GM18870 (cell line): ENCODE data around the gene MLLT6.

ENCODE experiments used
- ATAC-seq: cut with Tn5 transposase; IDR thresholded peaks from one replicate; pipeline ENCODE4 v1.9.1; 2021; ENCODE audit warnings: moderate library complexity; ENCODE audit not compliant: unreplicated experiment

Gene MLLT6

DNA sequence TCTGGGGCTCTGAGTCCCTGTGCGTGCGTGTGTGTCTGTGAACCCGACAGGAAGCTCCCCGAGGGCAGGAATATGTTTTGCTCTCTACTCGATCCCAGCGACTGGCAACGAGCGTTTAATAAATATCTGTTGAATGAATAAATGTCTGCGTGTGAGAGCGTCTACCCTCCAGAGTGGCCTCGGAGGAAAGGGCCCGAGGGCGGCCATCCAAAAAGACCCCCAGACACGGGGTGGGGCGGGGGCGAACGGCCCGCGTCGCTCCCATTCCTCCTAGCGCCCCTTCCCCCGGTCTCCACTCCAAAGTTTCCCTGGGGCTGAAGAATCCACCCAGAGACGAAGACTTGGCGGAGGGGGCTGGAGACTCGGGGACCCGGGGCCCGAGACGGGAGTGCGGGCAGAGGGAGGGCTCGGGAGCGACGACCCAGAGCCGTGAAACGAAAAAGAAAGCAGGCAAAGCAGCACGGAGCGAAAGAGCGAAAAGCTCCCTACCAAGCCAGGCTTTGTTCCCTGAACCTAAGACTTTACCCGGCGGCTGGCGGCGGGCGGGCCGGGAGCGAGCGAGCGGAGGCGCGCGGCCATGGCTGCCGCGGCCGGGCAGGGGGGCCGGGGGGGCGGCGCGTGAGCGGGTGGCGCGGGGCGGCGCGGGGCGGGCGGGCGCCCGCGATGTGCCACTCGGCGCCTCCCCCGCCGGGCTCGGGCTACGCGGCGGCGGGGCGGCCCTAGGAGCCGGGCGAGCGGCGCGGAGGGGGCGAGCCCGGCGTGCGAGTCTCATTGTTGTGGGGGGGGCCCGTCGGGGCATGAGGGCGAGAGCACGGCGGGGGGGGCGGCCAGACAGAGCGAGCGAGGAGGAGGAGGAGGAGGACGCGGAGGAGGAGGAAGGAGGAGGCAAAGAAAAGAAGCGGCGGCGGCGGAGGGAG lies at the start of gene MLLT6:
Gene MLLT6, plus strand, starts transcription at position 668 of the 917 bp plus-strand sequence. CDS start 360 bp downstream, outside the sequence.
- no peak for ATAC-seq

DNA sequence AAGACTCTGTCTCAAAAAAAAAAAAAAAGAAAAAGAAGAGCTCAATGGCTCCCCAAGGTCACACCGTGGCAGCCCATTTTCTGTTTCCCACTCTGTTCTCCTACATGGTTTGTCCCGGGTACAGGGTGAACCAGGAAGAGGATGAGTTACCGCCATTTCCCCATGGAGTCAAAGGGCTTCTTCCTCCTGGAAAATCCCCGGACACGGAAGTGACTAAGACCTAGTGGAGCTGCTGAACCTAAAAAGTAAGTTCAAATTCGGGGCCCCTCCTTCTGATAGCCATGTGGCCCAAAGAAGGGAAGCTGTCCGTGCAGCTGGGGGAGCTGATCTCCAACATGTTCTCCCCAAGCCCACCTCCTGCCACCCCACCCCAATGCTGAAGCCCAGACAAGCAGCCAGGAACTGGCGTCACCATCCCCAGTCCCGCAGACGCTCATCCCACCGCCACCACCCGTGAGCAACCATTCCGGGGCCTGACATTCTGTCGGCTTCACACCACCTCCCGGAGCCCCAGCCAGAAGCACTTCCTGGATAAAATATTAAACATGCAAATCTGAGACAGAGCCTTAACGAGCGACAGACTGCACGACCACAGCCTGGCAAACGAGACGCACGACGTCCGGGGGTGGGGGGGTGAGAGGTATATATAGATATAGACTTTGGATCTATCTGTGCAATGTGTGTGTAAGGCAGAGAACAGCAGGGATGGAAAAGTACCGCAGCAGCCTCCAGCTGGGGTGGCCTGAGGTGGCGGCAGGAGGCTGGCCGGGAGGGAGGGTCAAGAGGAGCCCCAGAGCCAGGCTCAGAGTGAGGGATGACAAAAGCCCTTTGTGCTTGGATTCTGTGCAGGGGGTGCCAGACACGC lies 47.9 kb upstream of the MLLT6 start:
- ATAC-seq = no peak

DNA sequence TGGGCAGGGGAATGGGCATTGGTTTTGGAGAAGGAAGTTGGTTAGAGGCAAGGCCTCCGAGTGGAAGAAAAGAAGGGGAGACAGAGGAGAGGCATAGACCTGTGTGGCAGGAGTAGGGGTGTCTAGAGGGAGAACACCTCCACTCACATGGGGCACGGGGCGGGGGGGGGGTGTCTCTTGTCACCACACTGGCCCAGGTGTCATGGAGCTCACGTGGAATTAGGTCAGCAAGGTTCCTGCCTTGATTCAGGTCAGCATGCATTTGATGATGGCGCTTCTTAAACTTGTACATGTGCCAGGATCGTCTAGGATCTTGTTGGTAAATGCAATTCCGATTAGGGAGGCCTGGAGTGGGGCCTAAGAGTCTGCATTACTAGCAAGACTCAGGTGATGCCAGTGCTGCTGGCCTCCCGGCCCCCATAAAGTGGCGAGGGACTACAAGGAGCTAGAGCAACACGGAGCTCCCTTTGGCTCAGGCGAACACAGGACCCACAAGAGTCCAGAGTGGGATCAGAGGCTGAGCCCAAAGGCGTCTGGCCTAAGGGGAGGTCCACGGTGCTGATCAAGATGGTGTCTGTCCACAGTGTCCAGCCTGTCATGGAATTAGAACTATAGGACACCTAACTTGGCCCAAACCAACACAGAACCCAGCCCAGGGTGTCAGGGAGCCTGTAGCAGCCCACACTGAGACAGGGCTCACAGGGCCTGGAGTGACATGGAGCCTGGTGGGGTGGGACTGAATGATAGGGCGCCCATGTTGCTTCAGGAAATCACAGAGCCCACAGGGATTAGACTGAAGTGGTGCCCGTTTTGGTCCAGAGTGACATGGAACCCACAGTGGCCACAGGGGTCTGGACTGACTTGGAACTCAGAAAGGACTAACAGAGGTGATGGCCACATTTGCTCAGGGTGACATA lies 47.0 kb upstream of the MLLT6 start:
- ATAC-seq = no peak

DNA sequence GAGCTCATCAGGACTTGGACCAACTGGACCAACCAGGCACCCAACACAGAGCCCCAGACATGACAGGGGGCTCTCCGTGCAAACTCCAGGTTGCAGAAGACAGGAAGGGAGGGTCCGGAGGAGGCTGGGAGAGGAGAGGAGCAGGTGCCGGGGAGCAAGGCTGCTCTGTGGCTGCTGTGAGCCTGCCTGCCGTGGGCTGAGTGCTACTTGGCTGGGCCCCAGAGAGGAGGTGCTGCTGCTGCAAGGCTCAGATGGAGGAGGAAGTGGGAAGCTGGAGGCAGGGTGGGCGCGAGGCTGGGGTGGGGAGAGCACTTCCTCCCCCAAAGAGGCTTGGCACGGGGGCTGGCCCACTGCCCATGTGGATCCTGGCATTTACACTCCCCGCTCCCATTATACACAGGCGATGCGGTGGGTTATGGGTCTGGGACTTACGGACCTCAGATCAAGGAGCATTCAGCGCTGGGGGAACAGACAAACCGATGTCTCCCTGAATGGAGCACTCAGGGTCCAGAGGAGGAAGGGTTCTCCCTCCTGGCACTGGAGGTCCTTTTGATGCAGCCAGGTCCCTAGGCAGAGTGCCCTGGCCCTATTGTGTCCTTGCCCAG lies 46.2 kb upstream of the MLLT6 start:
- ATAC-seq = no peak

DNA sequence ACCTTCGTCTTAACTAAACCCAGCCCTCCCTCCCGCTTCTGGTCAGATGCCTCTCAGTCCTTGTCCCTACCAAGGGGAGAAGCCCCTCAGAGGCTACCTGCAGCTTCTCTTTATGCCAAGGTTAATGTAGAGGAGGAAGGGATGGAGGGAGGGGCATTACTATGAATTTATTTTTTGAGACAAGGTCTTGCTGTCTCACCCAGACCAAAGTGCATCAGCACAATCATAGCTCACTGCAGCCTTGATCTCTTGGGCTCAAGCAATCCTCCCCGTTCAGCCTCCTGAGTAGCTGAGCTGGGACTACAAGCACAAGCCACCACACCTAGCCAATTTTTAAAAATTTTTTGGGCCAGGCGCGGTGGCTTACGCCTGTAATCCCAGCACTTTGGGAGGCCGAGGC lies 45.7 kb upstream of the MLLT6 start:
- ATAC-seq = no peak

DNA sequence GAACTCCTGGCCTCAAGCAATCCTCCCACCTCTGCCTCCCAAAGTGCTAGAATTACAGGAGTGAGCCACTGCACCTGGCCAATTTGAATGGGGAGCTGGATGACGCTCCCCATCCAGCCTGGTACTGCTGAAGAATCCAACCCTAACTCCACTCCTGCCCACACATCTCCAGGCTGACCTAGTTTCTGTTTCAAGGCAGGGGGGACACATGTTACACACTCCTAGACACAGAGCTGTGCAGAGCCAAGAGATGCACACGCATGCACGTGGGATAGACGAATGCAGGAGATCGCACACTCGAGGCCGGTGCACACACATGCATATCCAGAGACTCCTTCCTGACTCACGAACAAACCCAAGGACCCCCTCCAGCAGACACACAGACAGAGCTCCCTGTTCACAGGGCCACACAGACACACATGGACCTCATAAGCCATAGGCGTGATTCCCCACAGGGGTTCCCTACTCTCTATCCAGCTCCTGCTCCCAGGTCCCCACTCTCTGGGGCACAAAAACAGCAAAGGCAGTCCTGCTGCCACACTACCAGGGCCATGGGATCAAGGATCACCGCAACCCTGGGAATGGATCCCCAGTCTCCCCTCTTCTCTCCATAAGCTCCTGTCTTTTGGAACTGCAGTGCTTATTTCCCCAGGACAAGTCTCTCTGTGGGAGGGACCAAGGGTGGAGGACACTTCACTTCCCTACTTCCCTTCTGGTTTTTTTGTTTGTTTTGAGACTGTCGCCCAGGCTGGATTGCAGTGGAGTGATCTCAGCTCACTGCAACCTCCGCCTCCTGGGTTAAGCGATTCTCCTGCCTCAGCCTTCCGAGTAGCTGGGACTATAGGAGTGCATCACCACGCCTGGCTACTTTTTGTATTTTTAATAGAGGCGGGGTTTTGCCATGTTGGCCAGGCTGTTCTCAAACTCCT lies 44.7 kb upstream of the MLLT6 start:
- no peak for ATAC-seq

DNA sequence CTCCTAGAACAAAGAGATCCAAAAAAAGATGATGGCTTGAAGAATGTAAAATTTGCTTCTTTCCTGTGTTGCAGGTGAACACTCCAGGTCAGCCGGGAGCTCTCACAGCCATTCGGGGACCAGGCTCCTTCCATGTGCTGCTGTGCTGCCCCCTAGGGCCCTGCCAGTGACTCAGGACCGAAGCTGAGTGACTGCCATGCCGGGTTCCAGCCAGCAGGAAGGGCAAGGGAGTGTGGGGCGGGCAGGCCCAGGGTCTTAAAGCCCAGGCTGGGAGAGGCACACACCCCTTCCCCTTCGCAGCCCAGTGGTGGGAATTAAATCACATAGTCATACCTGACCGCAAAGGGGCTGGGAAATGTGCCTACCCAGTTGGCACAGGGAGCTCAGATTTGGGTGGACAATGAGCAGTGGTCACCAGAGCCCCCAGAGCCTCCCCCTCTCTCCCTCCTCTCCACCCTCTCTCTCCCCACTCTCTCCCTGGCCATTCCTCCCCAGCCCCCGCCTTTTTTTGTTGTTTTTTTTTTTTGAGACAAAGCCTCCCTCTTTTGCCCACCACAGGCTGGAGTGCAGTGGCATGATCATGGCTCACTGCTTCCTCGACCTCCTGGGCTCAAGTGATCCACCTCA lies 41.8 kb upstream of the MLLT6 start:
- ATAC-seq = no peak

DNA sequence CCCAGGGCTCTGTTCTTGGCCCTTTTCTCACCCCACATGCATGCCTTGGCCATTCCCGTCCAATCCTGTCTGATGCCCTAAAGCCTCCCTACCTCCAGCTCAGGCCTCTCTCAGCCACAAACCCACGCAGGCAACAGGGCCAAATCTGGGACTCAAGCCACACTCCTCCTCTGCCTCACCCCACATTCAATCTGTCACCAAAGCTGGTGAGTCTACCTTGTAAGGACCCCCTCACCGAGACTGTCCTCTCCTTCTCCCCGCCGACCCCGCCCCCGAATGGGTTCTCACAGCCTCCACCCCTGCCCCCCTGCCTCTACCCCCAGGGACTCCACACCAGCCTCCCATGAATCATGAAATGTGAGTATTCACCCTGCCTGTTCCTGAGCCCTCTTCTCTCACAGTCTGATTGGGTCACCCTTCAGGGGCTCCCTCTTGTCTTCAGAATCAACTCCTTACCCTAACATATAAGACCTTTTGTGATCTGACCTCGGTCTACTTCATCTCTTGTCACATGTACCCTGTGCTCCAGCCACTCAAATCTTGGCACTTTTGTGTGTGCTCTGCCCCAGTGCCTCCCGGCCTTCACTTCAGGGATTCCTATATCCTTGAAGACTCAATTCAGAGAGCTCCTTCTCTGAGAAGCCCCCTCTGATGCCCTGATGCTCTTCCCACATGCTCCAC lies 41.0 kb upstream of the MLLT6 start:
- no peak for ATAC-seq

DNA sequence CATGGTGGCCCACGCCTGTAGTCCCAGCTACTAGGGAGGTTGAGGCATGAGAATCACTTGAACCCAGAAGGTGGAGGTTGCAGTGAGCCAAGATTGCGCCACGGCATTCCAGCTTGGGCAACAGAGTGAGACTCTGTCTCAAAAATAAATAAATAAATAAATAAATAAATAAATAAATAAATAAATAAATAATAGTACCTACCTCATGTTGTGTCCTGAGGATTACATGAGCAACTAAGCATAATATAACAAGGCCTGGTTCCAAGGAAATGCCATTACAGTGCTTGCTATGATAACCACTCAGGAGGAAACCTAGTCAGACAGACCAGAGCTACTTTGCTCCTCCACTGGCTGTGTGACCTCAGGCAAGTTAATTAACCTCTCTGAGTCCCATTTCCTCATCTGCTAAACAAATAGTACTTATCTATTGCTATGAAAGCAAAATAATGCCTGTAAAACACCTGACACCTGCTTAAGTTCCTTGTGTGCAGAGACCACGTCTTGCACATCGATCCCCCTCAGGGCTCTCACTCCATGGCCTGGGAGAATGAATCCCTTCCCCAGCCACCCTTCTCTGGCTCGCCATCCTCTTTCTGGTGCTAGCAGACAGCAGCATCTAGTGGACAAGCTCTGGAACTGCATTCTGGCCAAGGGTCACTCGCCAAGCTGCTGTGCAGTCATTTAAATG lies 37.8 kb upstream of the MLLT6 start:
- ATAC-seq = no peak

DNA sequence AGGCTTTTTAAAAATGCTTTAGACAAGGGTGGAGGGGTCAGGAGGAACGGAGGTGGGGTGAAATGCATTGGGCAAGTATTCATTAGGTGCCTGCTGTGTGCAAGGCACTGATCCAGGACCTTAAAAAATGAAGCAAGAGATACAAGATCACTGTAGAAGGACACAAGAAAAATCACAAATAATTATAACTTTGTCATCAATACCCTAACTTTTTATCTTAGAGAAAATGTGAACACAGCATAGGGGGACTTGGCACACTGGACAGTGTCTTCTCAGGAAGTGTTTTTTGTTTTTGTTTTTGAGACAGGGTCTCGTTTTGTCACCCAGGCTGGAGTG lies 37.3 kb upstream of the MLLT6 start:
- ATAC-seq = no peak

DNA sequence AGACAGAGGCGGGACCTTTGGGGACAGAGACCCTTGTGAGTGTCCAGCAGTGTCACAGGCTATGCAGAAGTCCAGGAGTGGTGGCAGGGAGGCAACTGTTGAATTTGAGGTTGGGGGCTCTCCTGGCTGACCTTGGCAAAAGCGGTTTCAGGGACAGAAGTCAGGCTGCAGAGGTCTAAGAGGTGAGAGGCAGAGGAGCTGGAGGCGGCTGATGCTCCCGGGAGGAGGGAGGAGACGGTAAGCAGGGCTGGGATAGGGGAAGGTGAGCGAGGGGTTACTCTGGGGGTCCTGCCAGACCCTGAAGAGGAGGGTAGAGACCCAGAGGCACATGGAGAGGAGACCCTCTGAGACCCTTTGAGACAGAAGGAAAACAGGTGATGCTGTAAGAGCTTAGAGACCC lies 35.6 kb upstream of the MLLT6 start:
- ATAC-seq = no peak

DNA sequence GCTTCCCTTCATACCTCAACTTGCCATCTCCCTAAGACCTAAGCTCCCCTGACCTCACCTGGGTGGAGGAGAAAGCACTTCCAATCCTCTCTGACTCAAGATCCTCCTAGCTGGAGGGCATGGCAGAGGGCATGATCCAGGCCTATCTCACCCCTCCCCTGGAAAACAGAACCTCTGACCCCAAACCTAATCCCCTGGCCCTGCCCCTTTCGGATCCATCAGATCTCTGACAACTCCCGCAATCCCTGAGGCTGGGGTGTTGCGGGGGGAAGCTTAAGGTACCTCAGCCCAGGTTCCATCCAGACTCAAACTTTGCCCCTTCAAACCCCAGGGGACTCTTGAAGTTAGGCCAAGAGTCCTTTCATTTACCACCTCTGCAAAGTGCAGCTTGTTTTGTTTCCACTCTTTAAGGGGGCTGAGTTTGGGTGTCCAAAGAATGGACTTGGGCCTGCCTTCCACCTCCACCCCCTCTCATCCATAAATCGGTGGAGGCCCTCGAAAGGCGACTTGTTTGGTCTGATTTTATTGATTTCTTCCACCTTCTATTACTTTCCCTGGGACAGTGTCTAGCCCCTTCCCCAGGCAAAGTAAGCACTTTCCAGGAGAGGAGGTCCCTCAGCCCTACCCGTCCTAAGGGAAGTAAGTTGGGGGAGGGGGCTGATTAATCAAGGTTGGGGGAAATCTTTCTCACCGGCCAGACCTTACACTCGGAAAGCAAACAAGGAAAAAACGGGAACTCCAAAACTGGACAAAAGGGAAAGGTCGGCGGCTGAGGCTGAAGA lies 32.9 kb upstream of the MLLT6 start:
- no peak for ATAC-seq

DNA sequence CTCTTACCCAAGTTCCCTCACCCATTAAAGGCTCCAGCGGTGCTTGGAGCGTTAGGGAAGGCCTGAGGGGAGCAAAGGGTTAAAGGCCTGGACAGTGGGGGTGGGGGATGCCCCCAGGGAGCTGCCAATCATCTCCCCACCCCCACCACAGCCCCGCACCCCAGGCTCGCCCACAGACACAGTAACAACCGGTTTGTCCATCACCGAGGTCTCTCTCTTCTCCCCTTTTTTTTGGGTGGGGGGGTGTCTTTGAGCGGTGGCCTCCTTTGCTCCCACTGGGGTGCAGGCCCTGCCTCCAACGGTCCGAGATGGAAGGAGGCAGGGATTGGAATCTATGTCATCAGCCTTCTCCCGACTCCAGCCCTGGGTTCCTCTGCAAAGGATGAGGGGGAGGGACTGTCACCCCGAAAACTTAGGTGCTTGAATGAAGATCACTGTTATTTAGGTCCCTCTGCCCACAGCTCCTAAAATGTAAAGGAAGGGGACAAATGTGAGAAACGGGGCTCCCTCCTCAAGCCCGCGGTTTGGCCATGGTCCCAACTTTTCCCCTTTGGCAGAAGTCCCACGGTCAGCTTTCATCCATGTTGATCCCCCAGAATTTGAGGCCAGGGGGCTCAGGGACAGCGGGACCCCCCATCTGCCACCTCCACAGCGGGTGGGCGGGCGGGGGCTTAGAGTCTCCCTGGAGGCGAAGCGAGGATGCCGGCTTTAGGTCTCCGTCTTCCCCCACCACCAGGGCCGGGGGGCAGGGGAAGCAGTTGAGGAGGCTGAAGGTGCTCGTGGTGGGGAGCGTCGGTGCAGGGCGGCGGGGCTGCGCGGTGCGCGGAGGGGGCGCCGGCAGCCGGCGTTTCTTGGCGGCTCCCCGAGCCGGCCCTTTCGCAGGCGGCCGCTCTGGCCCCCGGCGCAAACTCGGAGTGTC lies 32.0 kb upstream of the MLLT6 start:
- no peak for ATAC-seq

DNA sequence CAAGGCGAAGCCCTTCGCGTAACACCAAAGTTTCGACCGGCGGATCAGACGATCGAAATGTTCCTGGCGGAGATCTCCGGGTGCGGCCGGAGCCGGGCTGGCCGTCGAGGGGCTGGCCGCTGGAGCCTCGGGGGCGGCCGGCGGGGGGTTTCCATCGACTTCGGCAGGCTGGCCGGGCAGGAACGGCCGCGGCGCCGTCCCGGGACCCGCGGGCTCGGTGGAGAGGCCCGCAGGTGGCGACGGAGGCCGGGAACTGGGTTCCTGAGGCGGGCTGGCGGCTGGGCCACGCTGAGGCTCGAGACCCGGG lies 31.4 kb upstream of the MLLT6 start:
- ATAC-seq = no peak

DNA sequence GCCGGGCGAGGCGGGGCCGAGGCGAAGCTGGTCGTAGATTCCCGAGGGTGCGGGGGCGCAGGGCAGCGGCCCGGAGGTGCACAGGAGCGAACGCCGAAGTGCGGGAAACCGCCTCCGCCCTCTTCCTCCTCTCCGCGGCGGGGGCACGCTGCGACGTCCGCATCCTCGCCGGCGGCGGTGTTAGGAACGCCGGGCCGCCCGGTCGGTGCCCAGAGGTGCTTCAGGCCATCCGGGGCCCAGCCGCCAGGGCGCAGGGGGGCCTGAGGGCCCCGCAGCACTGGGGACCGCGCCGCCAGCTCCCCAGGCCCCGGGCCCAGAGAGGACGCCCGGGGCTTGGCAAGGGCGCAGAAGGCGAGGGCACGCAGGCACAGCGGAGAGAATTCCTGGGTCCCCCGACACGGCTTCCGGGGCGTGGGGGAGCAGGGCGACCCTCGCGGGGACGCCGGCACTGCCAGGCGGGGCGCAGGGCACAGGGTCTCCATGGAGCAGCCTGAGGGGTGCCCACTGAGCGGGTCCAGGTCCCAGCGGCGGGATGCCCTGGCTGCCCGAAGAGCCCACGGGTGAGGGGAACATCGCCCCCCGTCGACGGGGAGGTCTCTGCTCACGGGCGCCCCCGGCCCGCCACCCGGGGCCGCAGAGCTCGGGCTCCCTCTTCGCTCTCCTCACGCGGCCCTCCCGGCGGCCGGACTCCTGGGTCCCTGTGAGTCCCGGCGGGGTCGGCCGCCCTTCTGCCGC lies 30.9 kb upstream of the MLLT6 start:
- no peak for ATAC-seq
